ENCODE results near the gene PTGFRN.
"Not testable (repeated sequence)": the region's sequence is repeated elsewhere in the genome, so short reads cannot be mapped to it uniquely, and the experiment has no call there.

PTGFRN gene

DNA sequence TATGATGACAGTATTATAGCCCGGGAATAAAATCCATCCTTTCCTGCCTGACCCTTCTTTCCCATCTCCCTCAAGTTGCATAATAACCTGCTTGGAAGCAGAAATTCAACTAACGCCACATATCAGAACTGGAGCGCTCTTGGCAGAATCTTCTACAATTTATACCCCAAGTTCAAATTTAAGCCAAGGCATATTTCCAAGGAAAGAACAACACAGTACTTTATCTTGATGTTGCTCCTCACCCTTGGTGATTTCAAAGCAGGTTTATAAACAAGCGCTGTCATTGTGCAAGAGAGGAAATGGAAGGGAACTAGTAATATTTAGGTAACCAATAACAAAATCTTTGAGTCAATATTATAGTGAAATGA lies 38.0 kb upstream of the PTGFRN start:
- TF ChIP-seq, protein P1, sequence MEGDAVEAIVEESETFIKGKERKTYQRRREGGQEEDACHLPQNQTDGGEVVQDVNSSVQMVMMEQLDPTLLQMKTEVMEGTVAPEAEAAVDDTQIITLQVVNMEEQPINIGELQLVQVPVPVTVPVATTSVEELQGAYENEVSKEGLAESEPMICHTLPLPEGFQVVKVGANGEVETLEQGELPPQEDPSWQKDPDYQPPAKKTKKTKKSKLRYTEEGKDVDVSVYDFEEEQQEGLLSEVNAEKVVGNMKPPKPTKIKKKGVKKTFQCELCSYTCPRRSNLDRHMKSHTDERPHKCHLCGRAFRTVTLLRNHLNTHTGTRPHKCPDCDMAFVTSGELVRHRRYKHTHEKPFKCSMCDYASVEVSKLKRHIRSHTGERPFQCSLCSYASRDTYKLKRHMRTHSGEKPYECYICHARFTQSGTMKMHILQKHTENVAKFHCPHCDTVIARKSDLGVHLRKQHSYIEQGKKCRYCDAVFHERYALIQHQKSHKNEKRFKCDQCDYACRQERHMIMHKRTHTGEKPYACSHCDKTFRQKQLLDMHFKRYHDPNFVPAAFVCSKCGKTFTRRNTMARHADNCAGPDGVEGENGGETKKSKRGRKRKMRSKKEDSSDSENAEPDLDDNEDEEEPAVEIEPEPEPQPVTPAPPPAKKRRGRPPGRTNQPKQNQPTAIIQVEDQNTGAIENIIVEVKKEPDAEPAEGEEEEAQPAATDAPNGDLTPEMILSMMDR (IDR thresholded peaks at IDR 0.05; ENCODE audit: low read depth, low read length, missing control alignments), result no peak
- in situ Hi-C loops (cut with HindIII; ENCODE audit: low sequenced_read_pairs), result no loop called here
- no peak overlapping the region for H3K4me3 ChIP-seq (ENCODE audit: low read depth, low read length)
- DNase-seq (ENCODE audit: low read depth), result no peak

DNA sequence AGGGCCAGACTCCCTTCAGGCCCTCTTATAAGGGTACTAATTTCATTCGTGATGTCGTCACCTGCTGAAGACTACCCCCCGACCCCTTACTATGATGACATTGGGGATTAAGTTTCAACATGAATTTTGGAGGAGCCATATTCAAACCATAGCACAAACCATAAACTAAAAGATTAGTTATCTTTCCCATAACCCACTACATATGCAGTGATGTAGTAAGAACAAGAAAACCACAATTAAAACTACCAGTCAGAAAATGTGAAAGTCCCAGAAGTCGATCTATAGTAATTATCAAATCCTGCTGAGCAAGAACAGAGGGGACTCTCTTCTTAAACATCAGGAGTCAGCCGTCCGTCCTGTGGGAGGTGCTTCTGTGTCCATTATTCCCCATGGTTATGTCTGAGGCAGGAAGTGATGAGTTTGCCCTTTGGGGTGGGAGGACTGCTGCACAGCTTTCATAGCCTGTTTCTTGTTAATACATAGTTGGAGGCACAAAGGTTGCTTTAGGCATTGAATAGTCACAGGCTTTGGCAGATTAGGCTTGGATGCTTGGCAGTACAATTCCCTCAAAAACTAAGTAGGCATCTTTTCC lies 35.9 kb upstream of the PTGFRN start:
- no peak overlapping the region for H3K4me3 ChIP-seq (ENCODE audit: low read depth, low read length)
- TF ChIP-seq, protein P1 (IDR thresholded peaks at IDR 0.05; ENCODE audit: low read depth, low read length, missing control alignments), result no peak
- in situ Hi-C loops (cut with HindIII; ENCODE audit: low sequenced_read_pairs), result no loop called here
- no peak for DNase-seq (ENCODE audit: low read depth)

DNA sequence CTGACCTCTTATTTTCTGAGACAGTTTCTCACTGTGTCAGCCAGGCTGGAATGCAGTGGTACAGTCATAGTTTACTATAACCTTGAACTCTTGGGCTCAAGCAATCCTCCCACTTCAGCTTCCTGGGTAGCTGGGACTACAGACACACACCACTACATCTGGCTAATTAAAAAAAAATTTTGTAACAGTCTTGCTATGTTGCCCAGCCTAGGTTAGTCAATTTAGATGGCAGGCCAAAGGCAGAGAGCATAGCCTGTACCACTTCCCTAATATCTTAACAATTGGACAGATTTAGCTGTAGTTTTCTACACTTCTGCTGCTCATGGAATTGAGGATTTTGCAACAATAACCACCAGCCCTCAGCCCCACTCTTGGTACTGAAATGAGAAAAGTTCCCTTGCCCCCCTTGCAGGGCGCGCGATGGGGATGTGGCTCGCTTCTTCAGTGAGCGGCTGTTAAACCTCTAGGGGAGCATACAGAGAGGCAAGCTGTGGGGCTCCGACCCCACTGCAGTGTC lies 34.9 kb upstream of the PTGFRN start:
- DNase-seq (ENCODE audit: low read depth), result no peak
- in situ Hi-C loops (cut with HindIII; ENCODE audit: low sequenced_read_pairs), result no loop called here
- TF ChIP-seq, protein P1 (IDR thresholded peaks at IDR 0.05; ENCODE audit: low read depth, low read length, missing control alignments), result no peak
- H3K4me3 ChIP-seq (ENCODE audit: low read depth, low read length), result no peak overlapping the region

DNA sequence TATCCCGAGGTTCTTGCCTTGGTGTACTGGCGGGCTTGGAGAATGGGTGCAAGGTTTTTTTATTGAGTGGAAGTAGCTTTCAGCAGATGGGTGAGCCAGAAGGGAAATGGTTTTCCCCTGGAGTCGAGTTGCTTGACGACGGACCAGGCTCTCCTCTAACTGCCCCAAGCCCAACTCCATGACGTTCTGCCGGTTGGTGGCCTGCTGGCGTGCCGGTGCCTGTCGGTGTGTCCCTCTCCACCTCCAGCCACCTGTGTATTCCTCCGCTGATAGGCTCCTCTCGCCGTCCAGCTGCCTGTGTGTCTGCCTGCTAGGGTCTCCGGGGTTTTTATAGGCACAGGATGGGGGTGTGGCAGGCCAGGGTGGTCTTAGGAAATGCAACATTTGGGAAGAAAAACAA lies 34.3 kb upstream of the PTGFRN start:
- no peak for DNase-seq (ENCODE audit: low read depth)
- no peak overlapping the region for H3K4me3 ChIP-seq (ENCODE audit: low read depth, low read length)
- in situ Hi-C loops (cut with HindIII; ENCODE audit: low sequenced_read_pairs), result no loop called here
- TF ChIP-seq, protein P1 (IDR thresholded peaks at IDR 0.05; ENCODE audit: low read depth, low read length, missing control alignments), result no peak

DNA sequence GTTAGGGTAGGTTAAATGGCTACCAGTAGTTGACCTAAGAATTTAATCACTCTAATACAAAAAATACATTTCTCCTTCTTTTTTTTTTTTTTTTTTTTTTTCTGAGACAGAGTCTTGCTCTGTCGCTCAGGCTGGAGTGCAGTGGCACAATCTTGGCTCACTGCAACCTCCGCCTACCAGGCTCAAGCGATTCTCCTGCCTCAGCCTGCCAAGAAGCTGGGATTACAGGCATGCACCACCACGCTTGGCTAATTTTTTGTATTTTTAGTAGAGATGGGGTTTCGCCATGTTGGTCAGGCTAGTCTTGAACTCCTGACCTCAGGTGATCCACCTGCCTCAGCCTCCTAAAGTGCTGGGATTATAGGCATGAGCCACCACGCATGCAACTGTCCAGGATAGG lies 33.8 kb upstream of the PTGFRN start:
- H3K4me3 ChIP-seq (ENCODE audit: low read depth, low read length); in situ Hi-C loops (cut with HindIII; ENCODE audit: low sequenced_read_pairs): not testable (repeated sequence)

DNA sequence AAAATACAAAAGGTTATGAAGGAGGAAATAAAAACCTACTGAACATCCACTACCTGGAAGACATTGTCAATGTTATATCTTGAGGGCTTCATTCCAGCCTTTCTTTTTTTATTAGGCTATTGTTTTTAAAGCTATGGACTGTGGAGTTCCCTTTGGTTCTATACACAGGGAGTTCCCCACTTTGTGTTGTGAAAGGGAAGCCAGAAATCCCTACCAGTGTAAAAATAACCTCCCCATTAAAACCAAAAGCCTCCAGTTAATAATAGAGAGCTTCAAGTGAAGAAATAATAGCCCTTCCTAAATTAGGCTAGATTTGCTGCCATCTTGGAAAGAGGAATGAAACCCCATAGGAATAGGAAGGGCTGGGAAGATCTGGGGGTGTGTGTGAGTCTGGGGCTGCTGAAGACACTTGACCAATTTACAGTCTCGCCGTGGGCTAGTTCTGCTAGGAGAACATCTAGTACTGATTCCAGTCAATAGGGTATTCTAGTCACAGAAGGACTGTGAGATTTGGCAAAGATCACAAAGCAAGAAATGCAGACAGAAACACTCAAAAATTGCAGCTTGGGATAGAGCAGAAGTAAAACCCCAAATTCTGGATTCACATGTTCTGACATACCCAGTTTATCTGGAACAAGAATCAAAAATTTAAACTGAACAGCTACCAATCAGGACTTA lies 32.4 kb upstream of the PTGFRN start:
- H3K4me3 ChIP-seq (ENCODE audit: low read depth, low read length), result no peak overlapping the region
- TF ChIP-seq, protein P1 (IDR thresholded peaks at IDR 0.05; ENCODE audit: low read depth, low read length, missing control alignments), result no peak
- DNase-seq (ENCODE audit: low read depth), result no peak
- in situ Hi-C loops (cut with HindIII; ENCODE audit: low sequenced_read_pairs), result no loop called here

More for the DNA sequence above, 33.8 kb upstream of the PTGFRN start:
- not testable (repeated sequence) for DNase-seq (ENCODE audit: low read depth)

DNA sequence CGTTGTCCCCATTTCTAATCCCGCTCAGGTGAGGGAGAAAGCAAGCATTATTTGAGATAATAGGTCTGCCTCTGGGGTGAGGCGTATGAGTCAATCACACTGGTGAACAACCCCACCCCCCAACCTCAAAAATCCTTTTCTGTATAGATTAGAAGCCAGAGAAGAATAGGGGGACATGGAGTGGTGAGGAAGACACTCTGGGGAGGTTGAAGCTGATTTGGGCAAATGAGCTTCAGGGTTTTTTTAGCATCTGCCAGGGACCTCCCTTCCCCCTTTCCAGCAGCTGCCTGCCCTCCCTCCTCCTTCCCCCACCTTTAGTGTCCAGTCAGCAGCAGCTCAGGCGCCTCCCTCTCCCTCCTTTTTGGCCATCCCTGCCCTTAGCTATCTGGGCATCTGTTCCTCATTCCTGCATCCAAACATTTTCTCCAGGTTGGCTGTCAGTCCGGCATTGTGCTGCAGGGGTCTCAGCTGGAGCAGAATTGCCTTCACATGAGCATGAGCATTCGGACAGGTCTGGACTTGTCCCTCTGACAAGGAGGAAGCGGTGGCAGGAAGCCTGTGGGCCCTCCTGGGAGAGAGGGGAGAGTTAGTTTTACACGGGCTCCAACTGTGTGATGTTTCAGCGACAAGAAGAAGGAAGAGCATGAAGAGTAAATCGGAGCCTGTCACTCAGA lies 30.8 kb upstream of the PTGFRN start:
- no peak for DNase-seq (ENCODE audit: low read depth)
- TF ChIP-seq, protein P1 (IDR thresholded peaks at IDR 0.05; ENCODE audit: low read depth, low read length, missing control alignments), result peak; percentile 15
- H3K4me3 ChIP-seq (ENCODE audit: low read depth, low read length), result peak overlapping the region; percentile 22
- in situ Hi-C loops (cut with HindIII; ENCODE audit: low sequenced_read_pairs), result no loop called here

Data from astrocyte of the cerebellum (primary cell).